Natural killer cell (primary cell): ENCODE results near the gene ANTXR2. TPM values are rescaled to one million over a fixed set of nuclear protein-coding genes. Genes with fewer than 3 reads are reported as not detected.
"Not testable (repeated sequence)": the region's sequence is repeated elsewhere in the genome, so short reads cannot be mapped to it uniquely, and the experiment has no call there.

Source experiments
- ATAC-seq, 3 donors: fragments of 150-1000 bp in 2 of 3; fragments of 200-7000 bp in 1 of 3; cut with Tn5 transposase; 1 replicate in 1 of 3; 2 replicates in 2 of 3; pipeline ENCODE4 v1.10.0; 2021; ENCODE audit warnings: mild to moderate bottlenecking in 2 of 3, moderate library complexity in 2 of 3
- DNase-seq, 2 donors: peaks; one replicate each; pipeline versions ENCODE4 v3.0.0 to v3.0.0-alpha.2; 2013 to 2021; ENCODE audit warnings: mixed read lengths in 1 of 2
- H3K27ac ChIP-seq: one replicate; pipeline ENCODE4 v1.5.1; 2013; ENCODE audit warnings: mild to moderate bottlenecking, low read length
- H3K27me3 ChIP-seq: one replicate; pipeline ENCODE4 v1.6.1; 2013; ENCODE audit warnings: low read length; ENCODE audit not compliant: control insufficient read depth, insufficient read depth
- H3K36me3 ChIP-seq: one replicate; pipeline ENCODE4 v1.6.1; 2013; ENCODE audit warnings: low read length; ENCODE audit not compliant: control insufficient read depth, insufficient read depth
- H3K4me1 ChIP-seq: one replicate; pipeline ENCODE4 v1.6.1; 2013; ENCODE audit warnings: low read length; ENCODE audit not compliant: control insufficient read depth, insufficient read depth
- H3K4me3 ChIP-seq: one replicate; pipeline ENCODE4 v1.5.1; 2013; ENCODE audit warnings: low read length
- H3K9me3 ChIP-seq: one replicate; pipeline ENCODE4 v1.6.1; 2013; ENCODE audit warnings: low read length; ENCODE audit not compliant: control insufficient read depth, insufficient read depth
- H3K27ac Mint-ChIP-seq, 2 donors: one replicate each; pipeline ENCODE4 v1.8.0; 2022; ENCODE audit warnings: mild to moderate bottlenecking in 2 of 2, mixed read lengths in 2 of 2, moderate library complexity in 1 of 2
- H3K27me3 Mint-ChIP-seq, 2 donors: one replicate each; pipeline ENCODE4 v1.8.0; 2022; ENCODE audit warnings: low read depth in 2 of 2, mixed read lengths in 2 of 2
- H3K36me3 Mint-ChIP-seq: one replicate; pipeline ENCODE4 v1.8.0; 2022; ENCODE audit warnings: mixed read lengths
- H3K4me1 Mint-ChIP-seq, 2 donors: one replicate each; pipeline ENCODE4 v1.8.0; 2022; ENCODE audit warnings: mixed read lengths in 2 of 2
- H3K4me3 Mint-ChIP-seq: one replicate; pipeline ENCODE4 v1.8.0; 2022; ENCODE audit warnings: mild to moderate bottlenecking, moderate library complexity, mixed read lengths
- H3K9me3 Mint-ChIP-seq, 2 donors: one replicate each; pipeline ENCODE4 v1.8.0; 2022; ENCODE audit warnings: mixed read lengths in 2 of 2
- WGBS: methylation state at CpG from one replicate; pipeline ENCODE4 v1.1.7; 2013; ENCODE audit warnings: missing lambda C conversion rate; ENCODE audit not compliant: insufficient coverage; 5-methylcytosine and 5-hydroxymethylcytosine counted together
- intact Hi-C: fragments of 100-400 bp; cut with micrococcal nuclease; formaldehyde crosslinking; loops from one replicate; pipeline ENCODE4 v1.14.2; 2022
- total RNA-seq, 4 donors: library from RNA; stranded (reverse); fragments of 120-200 nt in 1 of 4; gene quantifications; one replicate each; pipeline versions ENCODE4 v1.2.3 to v1.2.4, GENCODE V29; 2013 to 2022
- TF ChIP-seq, protein P1 (sequence below): fragments of 200-600 bp; IDR thresholded peaks from one replicate; pipeline ENCODE4 v1.8.0; 2022; ENCODE audit warnings: antibody characterized with exemption

The ANTXR2 gene
- 10 to 100 TPM in 1 of 3 donors, 1 to 10 TPM in 2; 7.8 to 28.3 (median 10.0) TPM for total RNA-seq
- 58.6 TPM for total RNA-seq (2013)

DNA sequence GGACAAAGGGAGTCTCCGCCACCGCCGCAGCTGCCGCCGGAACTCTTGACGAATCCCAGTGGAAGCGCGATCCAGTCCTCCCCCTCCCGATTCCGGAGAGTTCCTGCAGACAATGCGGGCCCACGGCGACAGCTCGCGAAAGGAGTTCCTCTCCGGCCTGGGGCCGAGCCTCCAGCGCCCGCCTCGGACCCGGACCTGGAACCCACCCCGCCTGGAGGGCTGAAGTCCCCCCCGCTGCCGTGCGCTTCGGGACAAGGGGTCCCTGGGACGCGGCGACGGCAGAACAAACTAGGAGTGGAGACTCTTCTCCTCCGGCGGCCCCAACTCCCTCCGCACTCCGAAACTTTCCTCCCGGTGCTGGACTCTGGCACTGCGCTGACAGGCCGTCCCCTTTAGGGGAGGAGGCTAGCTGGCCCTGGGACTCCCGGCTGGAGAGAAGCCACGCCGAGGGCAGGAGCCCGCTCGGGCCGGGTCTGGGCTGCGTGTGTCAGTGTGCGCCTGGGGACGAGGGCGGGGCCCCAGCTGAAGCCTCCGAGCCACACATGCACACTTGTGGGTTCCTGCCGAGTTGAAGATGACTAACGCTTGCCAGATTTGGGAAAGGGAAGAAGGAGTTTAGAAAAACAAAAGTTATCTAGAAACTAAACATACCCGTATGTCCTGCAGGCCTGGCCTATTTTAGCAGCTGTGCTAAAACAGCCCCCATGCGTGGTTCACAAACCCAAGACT, at the start of gene ANTXR2:
Gene ANTXR2 (minus strand): TSS at position 486 of the 729 bp plus-strand sequence. CDS start 669 bp downstream, outside the sequence.
- TF ChIP-seq, protein P1, sequence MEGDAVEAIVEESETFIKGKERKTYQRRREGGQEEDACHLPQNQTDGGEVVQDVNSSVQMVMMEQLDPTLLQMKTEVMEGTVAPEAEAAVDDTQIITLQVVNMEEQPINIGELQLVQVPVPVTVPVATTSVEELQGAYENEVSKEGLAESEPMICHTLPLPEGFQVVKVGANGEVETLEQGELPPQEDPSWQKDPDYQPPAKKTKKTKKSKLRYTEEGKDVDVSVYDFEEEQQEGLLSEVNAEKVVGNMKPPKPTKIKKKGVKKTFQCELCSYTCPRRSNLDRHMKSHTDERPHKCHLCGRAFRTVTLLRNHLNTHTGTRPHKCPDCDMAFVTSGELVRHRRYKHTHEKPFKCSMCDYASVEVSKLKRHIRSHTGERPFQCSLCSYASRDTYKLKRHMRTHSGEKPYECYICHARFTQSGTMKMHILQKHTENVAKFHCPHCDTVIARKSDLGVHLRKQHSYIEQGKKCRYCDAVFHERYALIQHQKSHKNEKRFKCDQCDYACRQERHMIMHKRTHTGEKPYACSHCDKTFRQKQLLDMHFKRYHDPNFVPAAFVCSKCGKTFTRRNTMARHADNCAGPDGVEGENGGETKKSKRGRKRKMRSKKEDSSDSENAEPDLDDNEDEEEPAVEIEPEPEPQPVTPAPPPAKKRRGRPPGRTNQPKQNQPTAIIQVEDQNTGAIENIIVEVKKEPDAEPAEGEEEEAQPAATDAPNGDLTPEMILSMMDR, result no peak
- H3K4me1 Mint-ChIP-seq, result peaks cover 21 to 32% of the 10 kb centered on the region in 2 donors
- peak within 1 kb of the TSS; percentile 83 for H3K27ac ChIP-seq
- ATAC-seq (peak; percentile 79 to 86 (median 83)), DNase-seq (peak; percentile 50 to 79)
- H3K9me3 ChIP-seq, result no peaks in the 10 kb centered on the region
- H3K9me3 Mint-ChIP-seq, result no peaks in the 10 kb centered on the region
- under 1% methylated on average over 50 of the region's 52 CpGs for WGBS
- no peaks in the 10 kb centered on the region for H3K36me3 Mint-ChIP-seq
- peaks cover 15% of the 10 kb centered on the region for H3K4me1 ChIP-seq
- H3K27me3 Mint-ChIP-seq, result peaks cover 0 to 2% of the 10 kb centered on the region in 2 donors
- peak within 1 kb of the TSS; percentile 95 for H3K4me3 Mint-ChIP-seq
- H3K36me3 ChIP-seq, result no peaks in the 10 kb centered on the region
- peak within 1 kb of the TSS; percentile 71 to 91 for H3K27ac Mint-ChIP-seq
- intact Hi-C loops, result loop anchor here (2.0 kb wide), 1 partner anchor 14 kb away; no protein-coding TSS in a partner anchor
- peak within 1 kb of the TSS; percentile 67 for H3K4me3 ChIP-seq
- H3K27me3 ChIP-seq, result no peaks in the 10 kb centered on the region

GRCh38 chr4:80121815-80122214, 48.8 kb upstream of the ANTXR2 start:
- not testable (repeated sequence) for H3K27ac ChIP-seq, H3K27ac Mint-ChIP-seq, H3K9me3 ChIP-seq, H3K9me3 Mint-ChIP-seq, H3K4me3 Mint-ChIP-seq, H3K4me3 ChIP-seq, H3K36me3 ChIP-seq, H3K4me1 ChIP-seq, DNase-seq, ATAC-seq, H3K27me3 ChIP-seq
- WGBS, result 100% methylated on average over 1 of the region's 3 CpGs
- intact Hi-C loops, result loop anchor here (10.0 kb wide), 1 partner anchor 93 kb away; no protein-coding TSS in a partner anchor
- H3K27me3 Mint-ChIP-seq, result peaks cover 8 to 19% of the 10 kb centered on the region in 2 donors
- H3K36me3 Mint-ChIP-seq, result peaks cover 13% of the 10 kb centered on the region
- peaks cover 7 to 12% of the 10 kb centered on the region in 2 donors for H3K4me1 Mint-ChIP-seq

DNA sequence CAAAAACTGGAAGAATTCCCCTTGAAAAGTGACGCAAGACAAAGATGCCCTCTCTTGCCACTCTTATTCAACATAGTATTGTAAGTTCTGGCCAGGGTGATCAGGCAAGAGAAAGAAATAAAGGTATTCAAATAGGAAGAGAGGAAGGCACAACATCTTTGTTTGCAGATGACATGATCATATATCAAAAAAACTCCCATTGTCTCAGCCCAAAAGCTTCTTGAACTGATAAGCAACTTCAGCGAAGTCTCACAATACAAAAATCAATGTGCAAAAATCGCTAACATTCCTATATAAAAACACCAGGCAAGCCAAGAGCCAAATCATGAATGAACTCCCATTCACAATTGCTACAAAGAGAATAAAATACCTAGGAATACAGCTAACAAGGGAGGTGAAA, 46.6 kb upstream of the ANTXR2 start:
- not testable (repeated sequence) for ATAC-seq, H3K4me3 ChIP-seq, H3K4me1 Mint-ChIP-seq, H3K27ac ChIP-seq, H3K27ac Mint-ChIP-seq, H3K4me1 ChIP-seq, H3K9me3 Mint-ChIP-seq, H3K36me3 ChIP-seq, H3K9me3 ChIP-seq, H3K4me3 Mint-ChIP-seq, H3K27me3 ChIP-seq, DNase-seq
- peaks cover 8 to 19% of the 10 kb centered on the region in 2 donors for H3K27me3 Mint-ChIP-seq
- intact Hi-C loops, result loop anchor here (10.0 kb wide), 1 partner anchor 95 kb away; no protein-coding TSS in a partner anchor
- 100% methylated on average over 3 of the region's 3 CpGs for WGBS
- peaks cover 13% of the 10 kb centered on the region for H3K36me3 Mint-ChIP-seq

DNA sequence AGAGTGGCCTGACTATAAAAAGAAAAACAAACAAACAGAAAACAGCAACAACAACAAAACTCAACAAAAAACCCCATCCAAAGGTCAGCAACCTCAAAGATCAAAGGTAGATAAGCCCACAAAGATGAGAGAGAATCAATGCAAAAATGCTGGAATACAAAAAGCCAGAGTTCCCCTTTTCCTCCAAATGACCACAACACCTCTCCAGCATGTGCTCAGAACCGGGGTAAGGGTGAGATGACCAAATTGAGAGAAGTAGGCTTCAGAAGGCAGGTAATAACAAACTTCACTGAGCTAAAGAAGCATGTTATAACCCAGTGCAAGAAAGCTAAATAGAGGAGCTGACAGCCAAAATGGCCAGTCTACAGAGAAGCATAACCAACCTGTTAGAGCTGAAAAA, 43.5 kb upstream of the ANTXR2 start:
- Mint-ChIP-seq H3K4me1 (no peaks in the 10 kb centered on the region), H3K36me3 (peaks cover 13% of the 10 kb centered on the region), H3K27me3 (peaks cover 10 to 19% of the 10 kb centered on the region in 2 donors), H3K9me3 (peaks cover 0 to 6% of the 10 kb centered on the region in 2 donors), H3K27ac (no peak overlapping the region), H3K4me3 (no peak overlapping the region)
- 80% methylated on average over 1 of the region's 1 CpG for WGBS
- Histone ChIP-seq H3K27ac (no peak overlapping the region), H3K27me3 (no peaks in the 10 kb centered on the region), H3K4me1 (no peaks in the 10 kb centered on the region), H3K9me3 (no peaks in the 10 kb centered on the region), H3K4me3 (no peak overlapping the region), H3K36me3 (no peaks in the 10 kb centered on the region)
- TF ChIP-seq, protein P1, result no peak
- ATAC-seq (no peak), DNase-seq (no peak)
- intact Hi-C loops, result no loop called here
